ENCODE data around the gene SRPRB. TPM values are rescaled to one million over a fixed set of nuclear protein-coding genes. Genes with fewer than 3 reads are reported as not detected.

The SRPRB gene
- total and polyA plus RNA-seq, 9 donors: 30.9 to 45.5 (median 36.5) TPM

GRCh38 chr3:133864616-133865015 is 59.0 kb downstream of the SRPRB start:
- H3K9me3 ChIP-seq (replicated peaks; ENCODE audit: control insufficient read depth, low read depth, low read length): peaks cover 1% of the 10 kb centered on the region
- WGBS (ENCODE audit: insufficient coverage): 84% methylated on average over 5 of the region's 7 CpGs

GRCh38 chr3:133865136-133865855 is 59.7 kb downstream of the SRPRB start:
- 59% methylated on average over 5 of the region's 5 CpGs for WGBS (ENCODE audit: insufficient coverage)
- H3K4me1 ChIP-seq (ENCODE audit: control insufficient read depth, insufficient read depth, low read length): peaks cover 21% of the 10 kb centered on the region

More at GRCh38 chr3:133864616-133865015, 59.0 kb downstream of the SRPRB start:
- no peak for DNase-seq
- Histone ChIP-seq H3K27ac (ENCODE audit: low read length) (no peak overlapping the region), H3K4me1 (ENCODE audit: control insufficient read depth, insufficient read depth, low read length) (peaks cover 21% of the 10 kb centered on the region), H3K4me3 (ENCODE audit: low read length) (no peak overlapping the region), H3K27me3 (ENCODE audit: control insufficient read depth, insufficient read depth, low read length) (no peaks in the 10 kb centered on the region), H3K36me3 (ENCODE audit: control insufficient read depth, insufficient read depth, low read length) (no peaks in the 10 kb centered on the region)

GRCh38 chr3:133866141-133866540 is 60.5 kb downstream of the SRPRB start:
- Histone ChIP-seq H3K27ac (ENCODE audit: low read length) (no peak overlapping the region), H3K4me1 (ENCODE audit: control insufficient read depth, insufficient read depth, low read length) (peaks cover 21% of the 10 kb centered on the region), H3K9me3 (replicated peaks; ENCODE audit: control insufficient read depth, low read depth, low read length) (peaks cover 2% of the 10 kb centered on the region), H3K27me3 (ENCODE audit: control insufficient read depth, insufficient read depth, low read length) (no peaks in the 10 kb centered on the region), H3K36me3 (ENCODE audit: control insufficient read depth, insufficient read depth, low read length) (no peaks in the 10 kb centered on the region), H3K4me3 (ENCODE audit: low read length) (no peak overlapping the region)
- DNase-seq: no peak
- 100% methylated on average over 1 of the region's 3 CpGs for WGBS (ENCODE audit: insufficient coverage)

More at GRCh38 chr3:133865136-133865855, 59.7 kb downstream of the SRPRB start:
- no peak for DNase-seq
- Histone ChIP-seq H3K4me3 (ENCODE audit: low read length) (no peak overlapping the region), H3K27ac (ENCODE audit: low read length) (no peak overlapping the region), H3K36me3 (ENCODE audit: control insufficient read depth, insufficient read depth, low read length) (no peaks in the 10 kb centered on the region), H3K9me3 (replicated peaks; ENCODE audit: control insufficient read depth, low read depth, low read length) (peaks cover 2% of the 10 kb centered on the region), H3K27me3 (ENCODE audit: control insufficient read depth, insufficient read depth, low read length) (no peaks in the 10 kb centered on the region)

GRCh38 chr3:133868186-133868585 is 62.6 kb downstream of the SRPRB start:
- H3K4me3 ChIP-seq (ENCODE audit: low read length): no peak overlapping the region
- H3K27ac ChIP-seq (ENCODE audit: low read length): no peak overlapping the region
- no peak for DNase-seq

GRCh38 chr3:133868758-133869475 is 63.3 kb downstream of the SRPRB start:
- DNase-seq: peak; percentile 37
- Histone ChIP-seq H3K9me3 (replicated peaks; ENCODE audit: control insufficient read depth, low read depth, low read length) (peaks cover 2% of the 10 kb centered on the region), H3K36me3 (ENCODE audit: control insufficient read depth, insufficient read depth, low read length) (no peaks in the 10 kb centered on the region), H3K4me1 (ENCODE audit: control insufficient read depth, insufficient read depth, low read length) (peaks cover 21% of the 10 kb centered on the region), H3K27ac (ENCODE audit: low read length) (no peak overlapping the region), H3K27me3 (ENCODE audit: control insufficient read depth, insufficient read depth, low read length) (no peaks in the 10 kb centered on the region), H3K4me3 (ENCODE audit: low read length) (no peak overlapping the region)
- WGBS (ENCODE audit: insufficient coverage): 45% methylated on average over 6 of the region's 7 CpGs

More at GRCh38 chr3:133868186-133868585, 62.6 kb downstream of the SRPRB start:
- 39% methylated on average over 8 of the region's 8 CpGs for WGBS (ENCODE audit: insufficient coverage)
- no peaks in the 10 kb centered on the region for H3K27me3 ChIP-seq (ENCODE audit: control insufficient read depth, insufficient read depth, low read length)
- peaks cover 21% of the 10 kb centered on the region for H3K4me1 ChIP-seq (ENCODE audit: control insufficient read depth, insufficient read depth, low read length)
- peaks cover 2% of the 10 kb centered on the region for H3K9me3 ChIP-seq (replicated peaks; ENCODE audit: control insufficient read depth, low read depth, low read length)
- H3K36me3 ChIP-seq (ENCODE audit: control insufficient read depth, insufficient read depth, low read length): no peaks in the 10 kb centered on the region

GRCh38 chr3:133869586-133869985 is 64.0 kb downstream of the SRPRB start:
- 90% methylated on average over 4 of the region's 6 CpGs for WGBS (ENCODE audit: insufficient coverage)
- no peak for DNase-seq

GRCh38 chr3:133870822-133871221 is 65.2 kb downstream of the SRPRB start:
- Histone ChIP-seq H3K4me1 (ENCODE audit: control insufficient read depth, insufficient read depth, low read length) (peaks cover 13% of the 10 kb centered on the region), H3K36me3 (ENCODE audit: control insufficient read depth, insufficient read depth, low read length) (no peaks in the 10 kb centered on the region)

More at GRCh38 chr3:133869586-133869985, 64.0 kb downstream of the SRPRB start:
- H3K4me3 ChIP-seq (ENCODE audit: low read length): no peak overlapping the region
- no peaks in the 10 kb centered on the region for H3K27me3 ChIP-seq (ENCODE audit: control insufficient read depth, insufficient read depth, low read length)
- peaks cover 21% of the 10 kb centered on the region for H3K4me1 ChIP-seq (ENCODE audit: control insufficient read depth, insufficient read depth, low read length)
- H3K9me3 ChIP-seq (replicated peaks; ENCODE audit: control insufficient read depth, low read depth, low read length): peaks cover 2% of the 10 kb centered on the region
- H3K27ac ChIP-seq (ENCODE audit: low read length): no peak overlapping the region
- H3K36me3 ChIP-seq (ENCODE audit: control insufficient read depth, insufficient read depth, low read length): no peaks in the 10 kb centered on the region

More at GRCh38 chr3:133870822-133871221, 65.2 kb downstream of the SRPRB start:
- Histone ChIP-seq H3K27ac (ENCODE audit: low read length) (no peak overlapping the region), H3K27me3 (ENCODE audit: control insufficient read depth, insufficient read depth, low read length) (no peaks in the 10 kb centered on the region), H3K9me3 (replicated peaks; ENCODE audit: control insufficient read depth, low read depth, low read length) (peaks cover 2% of the 10 kb centered on the region), H3K4me3 (ENCODE audit: low read length) (no peak overlapping the region)
- no peak for DNase-seq

Other genes starting within 250 kb of the SRPRB start
- gene CDV3, start 232.1 kb upstream of the SRPRB start, total RNA-seq: 116 TPM
- gene CDV3, start 232.1 kb upstream of the SRPRB start, polyA plus RNA-seq (ENCODE audit: insufficient read depth in 1 of 8, insufficient read length in 8 of 8, low replicate concordance in 1 of 8): 100 to 1,000 TPM; 104 to 158 (median 142) TPM
- 28.5 TPM for gene TOPBP1, start 143.9 kb upstream of the SRPRB start, total RNA-seq
- 10 to 100 TPM; 19.8 to 28.5 (median 25.2) TPM for gene TOPBP1, start 143.9 kb upstream of the SRPRB start, polyA plus RNA-seq (ENCODE audit: insufficient read depth in 1 of 8, insufficient read length in 8 of 8, low replicate concordance in 1 of 8)
- 4.1 TPM for gene TF, start 59.4 kb upstream of the SRPRB start, total RNA-seq
- 10 to 100 TPM in 2 of 8 donors, 1 to 10 TPM in 6; 1.2 to 27.3 (median 3.9) TPM for gene TF, start 59.4 kb upstream of the SRPRB start, polyA plus RNA-seq (ENCODE audit: insufficient read depth in 1 of 8, insufficient read length in 8 of 8, low replicate concordance in 1 of 8)
- gene RAB6B, start 90.1 kb downstream of the SRPRB start, total RNA-seq: 2.0 TPM
- gene RAB6B, start 90.1 kb downstream of the SRPRB start, polyA plus RNA-seq (ENCODE audit: insufficient read depth in 1 of 8, insufficient read length in 8 of 8, low replicate concordance in 1 of 8): 10 to 100 TPM in 4 of 8 donors, 1 to 10 TPM in 4; 4.8 to 10.8 (median 9.7) TPM
- 0.49 TPM for gene SLCO2A1, start 224.1 kb downstream of the SRPRB start, total RNA-seq
- 1 to 10 TPM in 7 of 8 donors, under 1 TPM in 1; 0.84 to 3.9 (median 2.0) TPM for gene SLCO2A1, start 224.1 kb downstream of the SRPRB start, polyA plus RNA-seq (ENCODE audit: insufficient read depth in 1 of 8, insufficient read length in 8 of 8, low replicate concordance in 1 of 8)